ENCODE results near the gene WHRN. TPM values are rescaled to one million over a fixed set of nuclear protein-coding genes. Genes with fewer than 3 reads are reported as not detected.

Gene WHRN
- total and polyA plus RNA-seq, 2 of the 8 experiments (the other 6 are each of a cell fraction or from before 2014, with no cell fraction given) = 4.4 to 7.7 TPM

GRCh38 chr9:114403153-114403756 lies 102.0 kb downstream of the WHRN start (continued):
- no peak for TF ChIP-seq CHD7 (IDR thresholded peaks at IDR 0.05; ENCODE audit: insufficient replicate concordance, low read length)
- no peak for TF ChIP-seq RAD21 (IDR thresholded peaks at IDR 0.05 in 1 of 2, conservative IDR thresholded peaks at IDR 0.05 in 1 of 2; ENCODE audit: low read depth in 2 of 2, low read length in 2 of 2)
- no peak for TF ChIP-seq YY1 (IDR thresholded peaks at IDR 0.05; ENCODE audit: low read depth, low read length)
- TF ChIP-seq SAP30 (IDR thresholded peaks at IDR 0.05; ENCODE audit: insufficient read depth, insufficient replicate concordance, low read length) = no peak
- no peak for TF ChIP-seq TCF12 (IDR thresholded peaks at IDR 0.05; ENCODE audit: low read depth, low read length)
- TF ChIP-seq CBX8 (IDR thresholded peaks at IDR 0.05; ENCODE audit: borderline replicate concordance, low read depth, low read length) = no peak
- no peak for TF ChIP-seq BCL11A (IDR thresholded peaks at IDR 0.05; ENCODE audit: low read depth in 2 of 2, low read length in 2 of 2)

Measured in H1 (cell line).